HG03097 (cell line): ENCODE measurements around the gene DSG1.
"Not testable (repeated sequence)": the region's sequence is repeated elsewhere in the genome, so short reads cannot be mapped to it uniquely, and the experiment has no call there.

ENCODE experiments used
- ATAC-seq: cut with Tn5 transposase; IDR thresholded peaks from one replicate; pipeline ENCODE4 v1.9.1; 2021; ENCODE audit not compliant: unreplicated experiment, low FRiP score

The DSG1 gene

DNA sequence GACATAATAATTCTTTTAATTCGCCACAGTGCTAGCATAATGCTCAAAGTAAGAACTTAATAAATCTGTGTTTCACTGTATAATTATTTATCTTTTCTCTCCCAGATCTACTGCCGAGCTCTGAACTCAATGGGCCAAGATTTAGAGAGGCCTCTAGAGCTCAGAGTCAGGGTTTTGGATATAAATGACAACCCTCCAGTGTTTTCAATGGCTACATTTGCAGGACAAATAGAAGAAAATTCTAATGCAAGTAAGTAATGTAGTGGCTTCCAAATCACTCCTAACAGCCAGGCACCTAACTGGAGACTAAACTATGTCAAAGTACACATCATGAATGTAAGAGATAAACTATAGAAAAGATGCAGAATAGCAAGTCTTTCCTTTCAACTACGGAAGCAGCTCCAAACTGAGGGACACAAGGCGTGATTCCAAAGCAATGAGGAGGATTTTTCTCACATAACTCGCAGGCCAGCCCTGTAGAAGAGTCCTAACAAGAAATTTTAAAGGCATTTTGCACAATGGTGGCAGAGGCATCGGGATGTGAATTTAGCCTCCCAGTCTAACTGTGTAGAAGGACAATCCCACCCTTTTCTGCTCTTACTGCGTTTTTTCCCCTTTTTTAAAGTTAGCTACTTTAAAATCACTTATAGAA, 12.0 kb downstream of the DSG1 start:
- no peak for ATAC-seq

GRCh38 chr18:31343454-31343853, 25.5 kb downstream of the DSG1 start:
- no peak for ATAC-seq

DNA sequence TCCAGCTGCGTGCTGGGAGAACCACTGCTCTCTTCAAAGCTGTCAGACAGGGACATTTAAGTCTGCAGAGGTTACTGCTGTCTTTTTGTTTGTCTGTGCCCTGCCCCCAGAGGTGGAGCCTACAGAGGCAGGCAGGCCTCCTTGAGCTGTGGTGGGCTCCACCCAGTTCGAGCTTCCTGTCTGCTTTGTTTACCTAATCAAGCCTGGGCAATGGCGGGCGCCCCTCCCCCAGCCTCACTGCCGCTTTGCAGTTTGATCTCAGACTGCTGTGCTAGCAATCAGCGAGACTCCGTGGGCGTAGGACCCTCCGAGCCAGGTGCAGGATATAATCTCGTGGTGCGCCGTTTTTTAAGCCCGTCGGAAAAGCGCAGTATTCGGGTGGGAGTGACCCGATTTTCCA, 35.4 kb downstream of the DSG1 start:
- ATAC-seq, result not testable (repeated sequence)

GRCh38 chr18:31354990-31355389, 37.0 kb downstream of the DSG1 start:
- no peak for ATAC-seq

DNA sequence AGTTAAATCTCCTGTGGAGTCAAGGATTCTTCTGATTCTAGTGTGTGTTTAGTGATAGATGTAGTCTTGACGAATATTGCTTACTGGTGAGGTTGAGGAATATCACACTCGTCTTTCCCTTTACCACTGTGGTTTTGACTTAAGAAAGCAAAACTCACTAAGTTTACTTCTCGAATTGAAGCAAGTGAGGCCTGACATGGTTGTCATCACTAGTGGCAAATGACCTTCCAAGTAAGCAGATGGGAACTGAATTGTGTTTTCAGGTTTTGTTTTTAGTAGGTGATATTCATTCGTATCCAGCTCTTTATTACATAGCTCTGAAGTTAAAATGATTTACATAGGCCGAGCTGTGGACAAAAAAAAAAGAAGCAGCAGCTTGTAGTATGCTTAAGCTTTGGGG, 38.1 kb downstream of the DSG1 start:
- ATAC-seq, result no peak

- ATAC-seq, result no peak
These were observed 46.2 kb downstream of the DSG1 start for GRCh38 chr18:31364190-31364589.

DNA sequence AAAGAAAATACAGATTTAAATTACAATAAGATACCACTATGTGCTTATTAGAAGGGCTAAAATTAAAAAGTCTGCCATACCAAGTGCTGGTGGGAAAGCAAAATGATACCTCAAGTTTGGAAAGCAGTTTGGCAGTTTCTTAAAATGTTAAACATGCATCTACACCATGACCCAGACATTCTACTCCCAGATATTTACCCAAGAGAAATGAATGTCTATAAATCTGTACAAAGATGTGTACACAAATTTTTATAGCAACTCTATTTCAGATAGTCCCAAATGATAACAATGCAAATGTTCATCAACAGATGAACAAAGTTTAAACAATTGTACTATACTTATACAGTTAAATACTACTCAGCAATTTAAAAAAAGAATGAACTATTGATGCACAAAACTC, 51.5 kb downstream of the DSG1 start:
- ATAC-seq, result no peak

GRCh38 chr18:31371989-31372388, 54.0 kb downstream of the DSG1 start:
- no peak for ATAC-seq

- ATAC-seq, result no peak
These were observed 55.7 kb downstream of the DSG1 start for GRCh38 chr18:31373641-31374040.

- no peak for ATAC-seq
These were observed 58.5 kb downstream of the DSG1 start, which contains the start of gene DSG4 for GRCh38 chr18:31376477-31376876. Gene DSG4 (plus strand): TSS chr18:31376777. CDS start chr18:31376912, 135 bp downstream.

GRCh38 chr18:31380912-31381311, 63.0 kb downstream of the DSG1 start:
- no peak for ATAC-seq

- ATAC-seq, result no peak
These were observed 64.1 kb downstream of the DSG1 start for GRCh38 chr18:31382107-31382506.

- ATAC-seq, result no peak
These were observed 68.8 kb downstream of the DSG1 start for GRCh38 chr18:31386741-31387140.

DNA sequence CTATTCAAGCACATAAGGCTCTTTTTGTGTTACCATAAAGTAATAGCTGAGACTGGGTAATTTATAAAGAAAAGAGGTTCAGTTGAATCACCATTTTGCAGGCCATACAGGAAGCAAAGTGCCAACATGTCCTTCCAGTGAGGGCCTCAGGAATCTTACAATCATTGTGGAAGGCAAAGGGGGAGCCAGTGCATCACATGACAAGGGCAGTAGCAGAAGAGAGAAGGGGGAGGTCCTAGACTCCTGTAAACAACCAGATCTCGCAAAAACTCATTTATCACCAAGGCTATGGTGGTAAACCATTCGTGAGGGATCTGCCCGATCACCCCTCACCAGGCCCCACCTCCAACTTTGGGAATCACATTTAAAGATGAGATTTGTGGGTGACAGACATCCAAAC, 75.3 kb downstream of the DSG1 start:
- ATAC-seq, result no peak

DNA sequence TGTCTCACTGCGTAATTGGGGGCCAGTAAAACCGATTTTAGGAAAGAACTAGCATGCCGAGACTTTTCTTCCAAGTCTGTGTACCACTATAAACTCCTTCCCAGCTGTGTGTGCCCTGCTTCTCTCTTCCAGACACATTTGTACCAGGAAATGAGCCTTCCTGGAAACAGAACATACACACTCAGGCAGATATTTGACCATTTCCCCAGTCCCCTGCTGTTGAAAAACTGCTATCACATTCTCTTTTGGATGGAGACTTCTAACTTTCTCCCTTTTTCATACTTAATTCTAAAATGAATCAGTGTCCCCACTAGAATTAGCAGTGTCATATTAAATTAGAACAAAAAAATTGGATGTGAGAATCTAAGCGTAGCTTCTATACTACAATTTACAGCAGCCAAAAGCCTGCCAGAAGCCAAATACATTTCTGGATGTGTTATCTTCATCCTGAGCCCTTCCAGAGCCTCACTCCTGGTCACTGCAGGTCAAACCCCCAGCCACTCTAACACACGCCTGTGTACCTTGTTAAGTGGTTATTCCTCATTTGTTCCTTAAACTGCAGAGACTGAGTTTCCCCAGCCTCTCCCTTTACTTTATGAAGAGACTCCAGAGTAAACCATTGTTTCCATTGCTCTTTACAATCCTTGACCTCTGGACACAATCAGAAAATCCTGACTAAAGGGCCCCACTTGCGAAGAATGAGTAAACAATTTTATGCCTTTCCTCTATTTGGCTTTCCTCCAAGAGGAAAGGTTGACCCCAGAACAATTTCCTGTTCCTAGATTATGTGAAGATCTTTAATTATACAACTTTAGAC, 79.0 kb downstream of the DSG1 start:
- ATAC-seq, result no peak

DNA sequence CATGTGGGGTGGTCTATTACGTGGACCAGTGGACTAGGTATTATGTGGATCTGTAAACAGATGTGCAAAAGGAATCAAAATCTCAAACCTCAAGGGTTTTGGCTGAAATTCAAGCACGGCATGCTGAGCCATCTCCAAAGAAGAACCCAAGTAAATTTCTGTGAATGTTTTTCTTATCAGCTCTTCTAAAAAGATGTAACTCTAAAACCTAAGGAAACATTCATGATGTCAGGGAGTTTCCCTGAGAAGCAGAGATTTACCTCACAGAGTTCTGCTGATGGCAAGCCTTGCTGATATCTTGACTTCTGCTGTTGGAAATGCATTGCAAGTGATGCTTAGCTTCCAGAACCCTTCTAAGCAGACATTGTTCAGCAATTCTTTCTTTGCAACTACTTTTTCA, 80.2 kb downstream of the DSG1 start:
- no peak for ATAC-seq

DNA sequence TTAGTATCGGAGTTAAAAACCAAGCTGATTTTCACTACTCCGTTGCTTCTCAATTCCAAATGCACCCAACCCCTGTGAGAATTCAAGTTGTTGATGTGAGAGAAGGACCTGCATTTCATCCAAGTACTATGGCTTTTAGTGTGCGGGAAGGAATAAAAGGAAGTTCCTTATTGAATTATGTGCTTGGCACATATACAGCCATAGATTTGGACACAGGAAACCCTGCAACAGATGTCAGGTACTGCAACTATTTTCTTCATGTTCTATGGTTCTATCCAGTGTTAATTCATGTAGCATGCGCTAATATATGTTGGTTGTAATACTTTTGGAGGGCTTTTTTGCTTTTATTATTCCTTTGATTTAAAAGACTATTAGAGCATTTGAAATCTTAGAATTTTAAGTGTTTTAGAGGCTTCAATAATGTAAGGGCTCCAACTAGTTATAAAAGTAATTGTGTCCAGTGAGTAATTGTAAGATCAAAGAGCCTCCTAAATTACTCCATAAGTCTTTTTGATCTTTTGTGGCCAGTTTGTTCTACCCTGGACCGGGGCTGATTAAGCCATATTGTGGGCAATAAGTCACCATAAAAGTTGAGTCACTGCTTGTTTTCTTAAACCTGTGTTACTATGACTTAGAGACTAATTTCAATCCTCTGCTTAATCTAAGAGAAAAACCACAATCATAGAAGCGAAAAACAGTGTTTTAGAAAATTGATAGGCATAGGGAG, 81.5 kb downstream of the DSG1 start:
- ATAC-seq, result no peak

DNA sequence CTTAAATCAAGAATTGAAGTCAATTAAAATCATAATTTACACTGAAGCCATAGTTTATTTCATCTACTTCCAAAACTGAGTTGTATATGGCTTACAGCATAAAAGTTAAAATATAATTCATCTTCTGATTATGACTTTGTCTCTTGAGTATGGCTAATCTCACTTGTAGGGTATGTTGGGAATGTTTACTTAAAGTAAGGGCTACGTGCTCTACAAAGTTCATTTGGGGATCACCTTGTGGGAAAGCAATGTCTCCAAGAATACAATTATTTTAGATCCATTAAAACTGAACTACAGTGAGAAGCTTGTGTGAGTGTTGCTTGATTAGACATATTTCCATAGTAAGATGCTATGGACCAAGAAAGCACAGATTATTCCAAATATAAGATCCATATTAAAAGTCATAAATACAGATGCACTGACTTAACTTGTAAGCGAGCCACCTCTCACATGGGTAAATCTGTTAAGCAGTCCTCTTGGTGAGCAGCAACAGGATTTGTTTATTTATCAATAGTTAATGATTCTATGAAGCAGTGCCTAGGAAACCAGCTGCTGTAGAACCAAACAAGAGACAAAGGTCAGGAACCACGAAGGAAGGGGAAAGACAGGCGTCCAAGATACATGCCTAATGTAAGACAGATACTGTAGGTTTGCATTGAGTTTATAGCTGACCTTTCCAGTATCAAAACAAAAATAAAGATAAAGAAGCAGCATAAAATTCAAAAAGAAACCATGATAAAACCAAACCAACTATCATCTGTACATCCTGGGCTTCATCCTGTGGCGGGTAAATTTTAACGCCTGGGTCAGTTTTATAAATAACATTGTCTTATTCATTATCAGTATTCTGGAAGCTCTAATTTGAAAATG, 83.4 kb downstream of the DSG1 start:
- no peak for ATAC-seq

DNA sequence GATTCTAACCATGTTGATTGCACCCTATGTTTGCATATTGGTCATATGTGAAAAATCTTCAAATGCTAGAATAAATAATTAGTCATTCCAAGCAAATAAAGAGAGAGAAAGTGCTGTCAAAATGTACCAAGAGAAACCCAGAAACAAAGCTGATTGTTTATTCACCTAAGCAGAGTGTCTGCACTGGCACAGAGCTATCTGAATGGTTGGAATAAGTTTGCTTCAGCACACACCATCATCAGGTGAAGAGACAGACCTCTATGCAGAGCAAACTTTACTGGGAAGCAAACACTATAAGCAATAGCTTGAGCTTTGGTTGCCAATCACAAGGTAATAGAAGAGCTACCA, 84.0 kb downstream of the DSG1 start:
- no peak for ATAC-seq

- no peak for ATAC-seq
These were observed 85.4 kb downstream of the DSG1 start for GRCh38 chr18:31403409-31403808.
